Fibroblast of peridontal ligament (primary cell): ENCODE results near the gene VTI1A.

Experiments used
- DNase-seq: peaks from one replicate; pipeline ENCODE4 v3.0.0-alpha.2; 2010; ENCODE audit errors: extremely low read depth

The VTI1A gene

DNA sequence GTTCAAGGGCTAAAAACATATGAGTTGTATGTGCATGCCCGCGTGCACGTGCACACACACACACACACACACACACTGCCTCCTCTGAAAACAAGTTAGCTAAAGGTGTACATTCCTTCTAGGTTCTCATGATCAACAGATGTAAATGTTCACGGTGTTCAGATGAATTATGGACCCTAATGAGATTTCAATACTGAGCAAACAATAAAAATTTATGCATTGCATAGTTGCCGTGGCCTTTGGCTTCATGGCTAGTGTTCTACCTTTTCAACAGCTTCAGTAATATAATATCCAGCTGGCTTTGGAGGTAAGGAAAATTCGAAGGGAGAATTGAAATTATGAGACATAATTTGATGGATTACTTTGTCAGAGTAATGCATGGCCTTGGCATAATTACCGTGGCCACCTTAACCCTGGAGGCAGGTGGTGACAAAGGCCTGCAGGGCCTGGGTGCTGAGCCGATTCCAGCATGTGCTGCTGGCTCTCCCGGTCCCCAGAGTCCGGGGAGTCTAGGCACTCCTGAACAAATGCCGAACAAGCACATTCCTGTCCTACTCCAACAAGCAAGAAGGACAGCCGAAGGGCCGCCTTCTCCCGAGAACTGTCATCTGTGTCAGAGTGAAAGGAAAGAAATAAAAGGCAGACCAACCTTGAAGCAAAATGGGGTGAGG is 336.5 kb downstream of the VTI1A start:
- no peak for DNase-seq

GRCh38 chr10:112784022-112784461 is 337.0 kb downstream of the VTI1A start:
- DNase-seq: no peak

- DNase-seq: no peak
Measured at GRCh38 chr10:112785089-112785488, 338.1 kb downstream of the VTI1A start.

- DNase-seq: no peak
Measured at GRCh38 chr10:112789248-112789647, 342.2 kb downstream of the VTI1A start.

DNA sequence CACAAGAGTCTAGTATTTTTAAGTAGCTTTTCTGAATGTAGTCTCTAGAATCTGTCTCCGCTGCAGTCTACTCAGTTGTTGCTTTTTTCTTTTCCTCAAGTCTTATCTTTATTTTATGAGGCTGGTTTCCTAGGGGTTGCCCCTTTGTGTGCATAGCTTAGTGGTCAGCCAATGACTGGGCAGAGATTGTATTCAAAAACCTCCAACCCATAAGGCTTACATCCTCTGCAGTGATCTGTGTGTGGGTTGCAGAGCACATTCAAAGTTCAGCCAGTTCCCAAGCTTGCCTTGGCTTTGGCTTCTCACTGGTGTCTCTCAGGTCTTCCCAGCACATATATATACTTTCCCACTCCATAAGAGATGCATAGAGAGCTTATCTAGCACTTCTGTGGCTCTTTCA is 343.0 kb downstream of the VTI1A start:
- DNase-seq: no peak

- no peak for DNase-seq
Measured at GRCh38 chr10:112790921-112791320, 343.9 kb downstream of the VTI1A start.

GRCh38 chr10:112791447-112791846 is 344.4 kb downstream of the VTI1A start:
- DNase-seq: no peak

DNA sequence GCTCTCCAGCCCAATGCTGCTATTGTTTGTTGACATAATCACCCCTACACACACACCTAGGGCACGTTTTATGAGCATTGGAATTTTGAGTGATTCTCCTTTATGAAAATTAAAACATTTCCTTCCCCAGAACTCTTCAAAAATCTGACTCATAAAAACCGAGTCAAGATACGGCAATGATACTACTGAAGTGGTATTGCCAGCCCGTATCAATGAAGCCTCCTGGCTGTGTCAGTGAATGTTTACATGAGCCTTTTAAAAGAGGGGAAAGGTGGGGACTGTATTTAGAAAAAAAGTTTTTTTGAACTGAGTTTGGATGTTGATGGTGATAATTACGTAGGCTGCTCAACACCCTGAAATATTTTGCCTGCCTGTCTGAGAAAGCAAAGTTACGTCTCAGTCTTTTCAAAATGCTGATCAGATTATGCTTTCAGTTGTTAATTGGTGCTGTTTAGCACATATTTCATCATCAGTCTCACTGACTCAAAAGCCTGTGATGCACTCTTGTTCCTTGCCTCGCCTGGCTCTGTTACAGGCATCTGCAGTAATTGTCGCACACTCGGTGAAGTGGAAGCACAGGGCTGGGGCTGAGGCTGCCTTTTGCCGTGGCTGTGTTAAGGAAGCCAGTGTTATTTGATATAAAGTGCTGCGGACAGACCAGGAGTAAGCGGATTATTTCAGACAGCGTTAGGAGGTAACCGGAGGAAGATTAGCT is 345.6 kb downstream of the VTI1A start:
- DNase-seq: peak; percentile 74

GRCh38 chr10:112793202-112793921 is 346.3 kb downstream of the VTI1A start:
- peak; percentile 54 for DNase-seq

DNA sequence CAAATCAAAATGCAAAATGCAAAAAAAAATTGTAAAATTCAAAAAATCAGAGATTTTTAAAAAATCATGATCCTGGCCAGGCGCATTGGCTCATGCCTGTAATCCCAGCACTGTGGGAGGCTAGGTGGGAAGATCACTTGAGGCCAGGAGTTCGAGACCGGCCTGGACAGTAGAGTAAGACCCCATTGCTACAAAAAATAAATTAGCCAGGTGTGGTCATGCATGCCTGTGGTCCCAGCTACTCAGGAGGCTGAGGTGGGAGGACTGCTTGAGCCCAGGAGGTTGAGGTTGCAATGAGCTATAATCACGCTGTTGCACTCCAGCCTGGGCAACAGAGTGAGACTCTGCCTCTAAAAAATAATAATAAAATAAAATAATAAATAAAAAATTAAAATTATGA is 347.2 kb downstream of the VTI1A start:
- DNase-seq: no peak

DNA sequence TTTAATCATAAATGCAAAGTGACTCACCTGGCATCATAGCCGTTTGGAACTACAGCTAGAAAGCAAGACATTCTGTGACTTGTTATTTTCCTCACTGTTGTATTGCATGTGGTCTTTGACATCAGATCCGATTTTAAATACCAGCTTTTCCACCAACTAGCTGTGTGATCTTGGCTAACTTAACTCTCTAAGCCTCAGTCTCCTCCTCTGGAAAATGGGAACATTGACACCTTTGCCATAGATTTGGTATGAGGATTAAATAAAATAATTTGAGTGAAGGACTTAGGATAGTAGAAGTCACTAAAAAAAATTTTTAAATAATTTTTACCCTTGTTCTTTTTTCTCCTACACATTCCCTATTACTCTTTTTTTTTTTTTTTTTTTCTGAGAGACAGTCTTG is 348.1 kb downstream of the VTI1A start:
- no peak for DNase-seq

DNA sequence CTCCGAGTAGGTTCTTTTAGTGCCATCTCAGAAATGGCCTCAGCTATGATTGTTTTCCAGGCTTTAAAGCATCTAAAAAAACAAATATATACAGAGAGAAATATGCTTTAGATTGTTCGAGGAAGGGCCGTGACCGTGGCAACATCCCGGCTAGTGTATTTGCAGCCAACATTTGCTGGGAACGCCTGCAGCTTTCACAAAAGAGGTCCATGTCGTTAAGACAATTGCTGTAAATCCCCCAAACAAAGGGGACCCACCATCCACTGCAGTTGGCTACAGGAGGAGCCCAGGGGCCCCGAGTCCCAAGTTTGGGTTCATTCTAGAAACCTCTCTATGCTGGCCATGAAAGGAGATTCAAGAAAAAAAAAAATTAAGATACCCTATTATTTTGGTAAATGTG is 350.2 kb downstream of the VTI1A start:
- DNase-seq: no peak

- no peak for DNase-seq
Measured at GRCh38 chr10:112797855-112798254, 350.8 kb downstream of the VTI1A start.

- DNase-seq: no peak
Measured at GRCh38 chr10:112799038-112799437, 352.0 kb downstream of the VTI1A start.

DNA sequence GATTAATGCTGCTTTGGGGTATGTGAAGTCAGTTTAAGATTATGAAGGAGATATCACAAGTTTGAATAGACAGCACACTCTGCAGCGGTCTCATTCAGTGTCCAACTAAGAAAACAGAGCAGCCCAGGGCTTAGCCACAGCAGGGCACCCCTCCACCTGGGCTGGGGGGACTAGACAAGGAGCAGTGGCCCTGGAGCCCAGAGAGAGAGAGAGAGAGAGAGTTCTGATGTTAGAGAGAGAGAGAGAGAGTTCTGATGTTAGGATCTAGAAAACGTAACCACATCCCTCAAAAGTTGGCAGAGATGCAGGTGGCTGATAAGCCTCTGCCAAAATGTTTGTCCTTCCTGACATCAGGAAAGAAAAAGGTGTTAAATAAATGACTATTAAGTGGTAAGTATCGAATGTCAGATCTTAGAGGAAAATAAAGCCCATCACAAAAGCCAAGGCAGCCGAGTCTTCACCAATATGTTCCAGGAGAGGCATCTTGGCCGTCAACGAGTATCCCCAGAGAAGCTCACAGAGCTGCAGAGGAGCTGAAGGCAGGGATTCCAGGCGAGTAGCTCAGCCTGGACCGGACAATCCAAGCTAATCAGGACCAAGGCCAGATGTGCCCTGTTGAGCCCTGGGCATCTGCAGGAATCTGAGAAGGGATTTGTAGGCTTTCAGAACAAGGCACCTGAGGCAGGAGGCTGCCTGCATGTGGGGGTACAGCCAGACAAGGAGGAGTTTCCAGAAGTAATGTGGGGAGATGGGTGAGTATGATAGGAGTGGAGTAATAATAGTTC is 352.9 kb downstream of the VTI1A start:
- no peak for DNase-seq

DNA sequence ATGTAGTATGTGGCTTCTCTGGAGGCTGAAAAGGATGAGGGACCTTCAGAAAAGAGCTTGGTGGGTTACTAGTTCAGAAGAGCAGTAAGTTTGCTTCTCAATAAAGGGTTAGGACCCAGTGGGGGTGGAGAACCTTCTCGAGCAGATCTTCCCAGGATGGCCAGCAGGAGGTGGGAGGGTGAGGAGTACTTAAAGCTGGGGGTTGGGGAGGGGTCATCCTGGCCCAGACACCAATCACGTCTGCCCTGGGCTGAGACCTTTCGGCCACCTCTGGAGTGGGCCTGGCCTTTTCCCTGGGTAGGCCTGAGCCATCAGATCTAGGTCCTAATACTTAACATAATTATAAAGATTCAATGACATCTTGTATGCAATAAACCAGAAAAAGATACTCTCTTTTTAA is 354.0 kb downstream of the VTI1A start:
- no peak for DNase-seq

DNA sequence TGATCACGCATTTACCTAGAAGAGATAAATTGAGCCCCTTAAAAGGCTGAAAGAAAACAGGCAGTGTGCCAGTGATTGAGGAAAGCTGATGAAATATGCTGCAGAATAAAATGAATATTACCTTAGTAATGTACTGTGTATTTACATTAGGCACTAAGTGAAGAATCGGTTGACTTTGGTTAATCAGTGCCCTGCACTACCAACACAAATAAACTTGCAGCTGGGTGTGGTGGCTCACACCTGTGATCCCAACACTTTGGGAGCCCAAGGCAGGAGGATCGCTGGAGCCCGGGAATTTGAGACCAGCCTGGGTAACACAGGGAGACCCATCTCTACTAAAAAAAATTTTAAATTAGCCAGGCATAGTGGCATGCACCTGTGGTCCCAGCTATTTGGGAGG is 354.7 kb downstream of the VTI1A start:
- no peak for DNase-seq

DNA sequence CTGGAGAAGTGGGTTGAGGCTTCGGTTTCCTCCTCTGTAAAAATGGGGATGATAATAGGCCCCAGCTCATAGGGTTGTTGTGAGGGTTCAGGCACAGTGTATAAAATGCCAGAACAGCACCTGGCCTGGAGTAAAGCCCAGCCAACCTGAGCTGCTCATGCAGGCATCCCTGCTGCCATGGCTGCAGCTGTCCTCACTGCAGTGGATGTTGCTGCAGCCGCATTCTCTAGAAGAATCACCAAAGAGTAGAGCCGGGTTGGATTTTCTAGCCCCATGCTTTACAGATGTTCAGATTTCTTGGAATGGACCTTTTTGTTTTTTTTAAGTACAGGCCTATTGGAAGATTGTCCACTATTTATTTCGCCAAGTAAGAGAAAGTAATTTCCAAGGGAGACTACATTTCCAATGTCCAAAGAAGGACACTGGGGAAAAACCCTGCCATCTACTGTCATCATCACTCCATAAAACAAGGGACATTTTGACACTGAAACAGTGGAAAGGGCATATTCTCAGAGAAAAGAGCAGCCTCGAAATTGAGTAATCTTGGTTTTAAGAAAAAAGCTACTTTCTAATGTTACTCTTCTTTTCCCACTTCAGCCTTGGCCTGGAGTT is 355.5 kb downstream of the VTI1A start:
- no peak for DNase-seq

GRCh38 chr10:112803961-112804401 is 357.0 kb downstream of the VTI1A start:
- no peak for DNase-seq

DNA sequence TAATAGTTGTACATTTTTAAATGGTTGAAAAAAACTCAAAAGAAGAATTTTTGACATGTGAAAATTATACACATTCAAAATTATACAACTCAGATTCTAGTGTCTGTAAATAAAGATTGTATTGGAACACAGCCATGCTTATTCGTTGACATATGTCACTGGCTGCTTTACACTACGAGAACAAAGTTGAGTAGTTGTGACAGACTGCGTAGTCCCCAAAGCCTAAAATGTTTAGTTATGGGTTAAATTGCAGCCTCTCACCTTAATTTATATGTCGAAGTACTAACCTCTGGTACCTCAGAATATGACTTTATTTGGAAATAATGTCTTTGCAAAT is 358.2 kb downstream of the VTI1A start:
- DNase-seq: no peak

- DNase-seq: no peak
Measured at GRCh38 chr10:112805701-112806100, 358.7 kb downstream of the VTI1A start.

DNA sequence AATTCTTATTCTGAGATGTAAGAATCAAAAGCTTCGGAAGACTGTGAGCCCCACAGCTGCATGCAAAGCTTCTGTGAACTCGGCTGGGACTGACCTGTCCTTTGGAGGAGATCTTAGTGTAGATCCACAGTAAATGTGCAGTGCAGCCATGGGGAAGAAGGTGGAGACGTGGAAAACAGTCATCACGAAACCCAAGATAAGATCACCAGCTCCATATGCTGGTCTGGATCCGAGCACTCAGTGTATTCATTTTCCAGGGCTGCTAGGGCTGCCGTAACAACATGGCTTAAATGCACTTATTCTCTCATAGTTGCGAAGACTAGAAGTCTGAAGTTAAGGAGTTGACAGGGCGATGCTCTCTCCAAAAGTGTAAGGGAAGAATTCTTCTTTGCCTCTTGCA is 360.0 kb downstream of the VTI1A start:
- DNase-seq: no peak
